Heart left ventricle (tissue), 16 donors: Measurements from ENCODE around the gene ZER1. TPM values are rescaled to one million over a fixed set of nuclear protein-coding genes. Genes with fewer than 3 reads are reported as not detected.
A peak's percentile ranks its signal among the peaks of the same experiment; 100 is the strongest.

Experiments
- ATAC-seq, 4 donors: fragments of 200-7000 bp; cut with Tn5 transposase; one replicate each; pipeline ENCODE4 v1.9.1; 2020 to 2022; ENCODE audit warnings: moderate library complexity in 4 of 4, mild to moderate bottlenecking in 3 of 4, moderate number of reproducible peaks in 1 of 4
- DNase-seq, 5 donors: peaks; one replicate each; pipeline ENCODE4 v3.0.0-alpha.2; 2020
- H3K27ac ChIP-seq, 12 donors: fragments of 200-600 bp; sonication (generic) in 4 of 12; one replicate each; pipeline versions ENCODE4 v1.5.0 to v1.8.0; 2016 to 2022; ENCODE audit warnings: mild to moderate bottlenecking in 2 of 12
- H3K27me3 ChIP-seq, 9 donors: fragments of 200-600 bp; sonication (generic) in 2 of 9; one replicate each; pipeline versions ENCODE4 v1.5.1 to v1.8.0; 2016 to 2022; ENCODE audit warnings: mild to moderate bottlenecking in 3 of 9
- H3K36me3 ChIP-seq, 9 donors: fragments of 200-600 bp; sonication (generic) in 2 of 9; one replicate each; pipeline versions ENCODE4 v1.5.0 to v1.8.0; 2018 to 2022; ENCODE audit warnings: mild to moderate bottlenecking in 2 of 9
- H3K4me1 ChIP-seq, 12 donors: fragments of 200-600 bp; sonication (generic) in 4 of 12; one replicate each; pipeline versions ENCODE4 v1.5.0 to v1.8.0; 2016 to 2022; ENCODE audit warnings: mild to moderate bottlenecking in 3 of 12
- H3K4me3 ChIP-seq, 12 donors: fragments of 200-600 bp; sonication (generic) in 4 of 12; one replicate each; pipeline versions ENCODE4 v1.5.0 to v1.8.0; 2017 to 2022; ENCODE audit warnings: mild to moderate bottlenecking in 9 of 12, moderate library complexity in 4 of 12
- H3K9me3 ChIP-seq, 12 donors: fragments of 200-600 bp; sonication (generic) in 4 of 12; one replicate each; pipeline versions ENCODE4 v1.5.0 to v1.8.0; 2016 to 2022; ENCODE audit warnings: mild to moderate bottlenecking in 1 of 12
- POLR2A ChIP-seq, 2 donors: fragments of 450-650 bp; IDR thresholded peaks; one replicate each; pipeline ENCODE4 v1.6.1; 2017; ENCODE audit warnings: antibody characterized with exemption in 2 of 2, mild to moderate bottlenecking in 2 of 2, moderate library complexity in 2 of 2
- WGBS, 4 donors: extraction: QIAGEN DNeasy Blood & Tissue Kit in 2 of 4; methylation state at CpG; one replicate each; pipeline versions ENCODE4 v1.1.5 to v1.1.7; 2013 to 2018; 5-methylcytosine and 5-hydroxymethylcytosine counted together
- intact Hi-C, 10 donors: fragments of 100-400 bp; cut with DNase I; formaldehyde crosslinking; loops; one replicate each; pipeline versions ENCODE4 v1.11.1 to v1.14.2; 2022
- polyA plus RNA-seq, 2 donors: library from polyadenylated mRNA; stranded (reverse); fragments of 200-250 nt; gene quantifications; one replicate each; pipeline ENCODE4 v1.2.3, GENCODE V29; 2013
- total RNA-seq, 9 donors: library from RNA; depleted of rRNA in 2 of 9; stranded (reverse); fragments of >200 nt in 2 of 9; fragmentation: NEBNext Ultra II Directional in 3 of 9; extraction: Animal tissue kit (Norgen Biotek cat#: 25700) in 3 of 9; gene quantifications; one replicate each; pipeline versions ENCODE4 v1.1.0 to v1.2.4, GENCODE V29; 2016 to 2023
- TF ChIP-seq, protein P1 (sequence below), 12 donors: fragments of 200-600 bp; sonication (generic) in 4 of 12; IDR thresholded peaks; one replicate each; pipeline versions ENCODE4 v1.5.0 to v1.8.0; 2018 to 2022; ENCODE audit warnings: antibody characterized with exemption in 12 of 12, mild to moderate bottlenecking in 5 of 12
- donor health status: ischemic (EF 13 %, LVEDD 7.1; RV severe dilation, severe dysfunction).
- donor health status: healthy with polysubstance abuse.
- donor health status: DM: no; HTN: yes; CAD: no.
- donor health status: DM: no; HTN: no; CAD: no.
- donor health status: ischemic (EF 25% LVEDD 6.9; RV normal size, moderate dysfunction).
- donor health status: ischemic (EF 25% LVEDD 5.7; RV mildly dilated, moderate dysfunction).
- donor health status: healthy.
- donor health status: DM: yes; HTN: yes; CAD: no.
- donor health status: ischemic (EF 35%, LVEDD 5.7; RV mildly dilated, moderate dysfunction).
- donor health status: nonischemic (EF 11% LVEDD 7.7; RV severe dilation, severe dysfunction).
- donor health status: DM: yes; HTN: yes; CAD: no.
- donor health status: PGD.
- donor health status: ischemic (EF 29% LVEDD 5.4; RV normal size, mild dysfunction).
- donor health status: nonischemic (EF 23%, LVEDD 6.1; RV moderate dilation, normal function).

Gene ZER1
- total and polyA plus RNA-seq, 11 donors, result 32.4 to 163 (median 59.6) TPM

DNA sequence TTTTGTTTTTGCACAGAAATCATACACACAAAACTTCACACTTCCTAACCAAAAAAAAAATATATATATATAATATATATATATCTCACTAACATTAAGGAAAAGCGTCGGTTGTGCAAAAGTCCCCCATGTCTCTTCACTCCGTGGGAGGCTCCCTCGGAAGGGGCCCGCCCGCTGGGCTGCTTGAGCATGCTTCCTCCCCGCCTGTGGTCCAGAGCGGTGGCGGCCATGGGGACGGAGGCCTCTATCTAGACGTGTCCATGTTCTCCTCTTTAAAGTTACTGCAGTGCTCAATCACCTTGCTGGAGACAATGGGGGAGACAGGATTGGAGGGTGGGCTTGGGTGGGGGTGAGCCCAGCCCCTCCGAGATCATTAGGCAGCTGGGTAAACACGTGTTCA lies 40.6 kb downstream of the ZER1 start:
- TF ChIP-seq, protein P1, sequence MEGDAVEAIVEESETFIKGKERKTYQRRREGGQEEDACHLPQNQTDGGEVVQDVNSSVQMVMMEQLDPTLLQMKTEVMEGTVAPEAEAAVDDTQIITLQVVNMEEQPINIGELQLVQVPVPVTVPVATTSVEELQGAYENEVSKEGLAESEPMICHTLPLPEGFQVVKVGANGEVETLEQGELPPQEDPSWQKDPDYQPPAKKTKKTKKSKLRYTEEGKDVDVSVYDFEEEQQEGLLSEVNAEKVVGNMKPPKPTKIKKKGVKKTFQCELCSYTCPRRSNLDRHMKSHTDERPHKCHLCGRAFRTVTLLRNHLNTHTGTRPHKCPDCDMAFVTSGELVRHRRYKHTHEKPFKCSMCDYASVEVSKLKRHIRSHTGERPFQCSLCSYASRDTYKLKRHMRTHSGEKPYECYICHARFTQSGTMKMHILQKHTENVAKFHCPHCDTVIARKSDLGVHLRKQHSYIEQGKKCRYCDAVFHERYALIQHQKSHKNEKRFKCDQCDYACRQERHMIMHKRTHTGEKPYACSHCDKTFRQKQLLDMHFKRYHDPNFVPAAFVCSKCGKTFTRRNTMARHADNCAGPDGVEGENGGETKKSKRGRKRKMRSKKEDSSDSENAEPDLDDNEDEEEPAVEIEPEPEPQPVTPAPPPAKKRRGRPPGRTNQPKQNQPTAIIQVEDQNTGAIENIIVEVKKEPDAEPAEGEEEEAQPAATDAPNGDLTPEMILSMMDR (IDR thresholded peaks at IDR 0.05), result no peak
- no peak for TF ChIP-seq POLR2A (IDR thresholded peaks at IDR 0.05)
- DNase-seq, result no peak
- WGBS, 4 donors, result 86 to 90% (median 88%) methylated on average over 13 of the region's 13 CpGs
- H3K27ac ChIP-seq, result no peak overlapping the region
- H3K9me3 ChIP-seq, result no peaks in the 10 kb centered on the region
- H3K36me3 ChIP-seq, result peaks cover 0 to 47% (median 40%) of the 10 kb centered on the region in 9 donors
- ATAC-seq, result no peak
- no peaks in the 10 kb centered on the region for H3K27me3 ChIP-seq
- H3K4me3 ChIP-seq, result no peak overlapping the region
- intact Hi-C loops, result loop anchor here in 1 of 10 donors (5.0 kb wide), 1 partner anchor 56 kb away; the partner anchor contains the start of gene TBC1D13
- peaks cover 0 to 8% (median 0%) of the 10 kb centered on the region in 12 donors for H3K4me1 ChIP-seq

DNA sequence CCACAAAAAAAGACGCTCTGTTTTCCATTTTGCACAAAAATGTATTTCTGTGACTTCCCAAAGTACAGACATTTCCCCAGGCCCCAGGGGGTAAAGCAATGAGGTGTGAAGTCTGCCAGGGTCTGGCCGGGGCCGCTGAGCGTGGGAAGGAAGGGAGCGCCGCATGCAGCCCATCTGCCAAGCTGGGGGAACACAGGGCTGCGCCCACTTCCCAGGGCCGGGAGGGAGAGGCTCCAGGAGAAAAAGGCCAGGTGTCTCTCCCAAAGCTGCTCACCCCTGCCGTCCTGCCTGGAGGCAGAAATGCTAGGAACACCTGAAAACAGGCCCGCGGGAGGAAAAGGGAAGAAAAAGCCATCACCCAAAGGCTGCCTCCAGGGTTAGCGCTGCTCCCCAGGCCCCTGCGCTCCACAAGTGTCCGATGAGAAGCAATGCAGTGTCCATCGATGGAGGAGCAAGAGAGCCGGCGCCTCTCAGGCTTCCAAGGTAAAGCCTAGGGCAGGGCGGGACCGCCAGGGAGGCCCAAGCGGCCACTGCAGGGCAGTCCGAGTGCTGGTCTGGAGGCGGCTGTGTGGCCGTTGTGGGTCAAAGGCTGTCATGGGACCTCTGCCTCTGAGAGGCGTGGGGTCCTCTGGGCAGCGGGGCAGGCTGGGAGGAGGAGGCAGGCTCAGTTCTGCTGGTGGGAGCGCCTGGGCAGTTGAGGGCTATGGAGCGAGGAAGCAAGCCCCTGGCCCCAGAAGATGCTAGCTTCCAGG lies 41.8 kb downstream of the ZER1 start:
- intact Hi-C loops, result loop anchor here in 1 of 10 donors (5.0 kb wide), 1 partner anchor 57 kb away; the partner anchor contains the start of gene TBC1D13
- DNase-seq, result no peak
- peaks cover 0 to 3% (median 0%) of the 10 kb centered on the region in 12 donors for H3K9me3 ChIP-seq
- TF ChIP-seq, protein P1 (IDR thresholded peaks at IDR 0.05), result no peak
- TF ChIP-seq POLR2A (IDR thresholded peaks at IDR 0.05), result no peak
- H3K27me3 ChIP-seq, result no peaks in the 10 kb centered on the region
- peak in 1 of 4 donors; percentile 12 for ATAC-seq
- H3K36me3 ChIP-seq, result peaks cover 0 to 40% (median 35%) of the 10 kb centered on the region in 9 donors
- no peak overlapping the region for H3K27ac ChIP-seq
- H3K4me3 ChIP-seq, result no peak overlapping the region
- WGBS, 4 donors, result 89 to 91% (median 90%) methylated on average over 25 to 27 of the region's 27 CpGs
- H3K4me1 ChIP-seq, result peaks cover 0 to 12% (median under 1%) of the 10 kb centered on the region in 12 donors

GRCh38 chr9:128729302-128729701 lies 42.4 kb downstream of the ZER1 start:
- WGBS, 4 donors, result 82 to 87% (median 83%) methylated on average over 5 of the region's 5 CpGs
- H3K4me1 ChIP-seq, result peaks cover 0 to 18% (median 6%) of the 10 kb centered on the region in 12 donors
- TF ChIP-seq, protein P1 (IDR thresholded peaks at IDR 0.05), result no peak
- TF ChIP-seq POLR2A (IDR thresholded peaks at IDR 0.05), result no peak
- H3K4me3 ChIP-seq, result no peak overlapping the region
- ATAC-seq (no peak), DNase-seq (no peak)
- H3K27me3 ChIP-seq, result no peaks in the 10 kb centered on the region
- H3K27ac ChIP-seq, result no peak overlapping the region
- peaks cover 0 to 34% (median 29%) of the 10 kb centered on the region in 9 donors for H3K36me3 ChIP-seq
- intact Hi-C loops, result no loop called here
- peaks cover 0 to 3% (median 0%) of the 10 kb centered on the region in 12 donors for H3K9me3 ChIP-seq

GRCh38 chr9:128728298-128728697 lies 43.4 kb downstream of the ZER1 start:
- H3K27ac ChIP-seq, result no peak overlapping the region
- ATAC-seq (no peak), DNase-seq (no peak)
- H3K4me3 ChIP-seq, result no peak overlapping the region
- no peaks in the 10 kb centered on the region for H3K27me3 ChIP-seq
- H3K4me1 ChIP-seq, result peaks cover 0 to 18% (median 6%) of the 10 kb centered on the region in 12 donors
- 71 to 85% (median 79%) methylated on average over 7 of the region's 7 CpGs for WGBS, 4 donors
- TF ChIP-seq, protein P1 (IDR thresholded peaks at IDR 0.05), result no peak
- intact Hi-C loops, result no loop called here
- H3K36me3 ChIP-seq, result peaks cover 0 to 32% (median 26%) of the 10 kb centered on the region in 9 donors
- H3K9me3 ChIP-seq, result peaks cover 0 to 3% (median 0%) of the 10 kb centered on the region in 12 donors
